GM19395 (cell line): ENCODE data around the gene ANXA9.

Experiments used
- ATAC-seq: cut with Tn5 transposase; IDR thresholded peaks from one replicate; pipeline ENCODE4 v1.9.1; 2021; ENCODE audit warnings: mild to moderate bottlenecking, moderate library complexity; ENCODE audit not compliant: unreplicated experiment

Gene ANXA9

GRCh38 chr1:151002051-151002450 is 20.0 kb downstream of the ANXA9 start:
- ATAC-seq, result no peak

GRCh38 chr1:151002611-151003010 is 20.5 kb downstream of the ANXA9 start:
- no peak for ATAC-seq

DNA sequence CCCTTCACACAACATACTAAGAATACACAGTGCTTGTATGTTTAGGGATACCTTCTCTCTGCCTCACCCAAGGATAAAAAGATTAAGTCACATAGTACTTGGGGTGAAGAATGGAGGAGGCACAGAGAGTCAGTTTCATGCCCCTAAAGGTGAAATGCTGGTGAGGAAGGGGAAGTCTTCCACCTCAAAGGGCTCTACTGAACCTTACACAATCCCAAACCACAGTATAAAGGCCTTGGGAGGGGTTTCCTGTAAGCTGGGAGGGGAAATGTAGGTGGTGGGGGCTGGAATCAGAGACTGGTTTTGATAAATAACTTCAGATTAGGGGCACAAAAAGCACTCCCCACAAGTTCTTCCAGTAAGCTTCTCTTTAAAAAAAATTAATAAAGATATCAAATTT is 21.1 kb downstream of the ANXA9 start:
- no peak for ATAC-seq

DNA sequence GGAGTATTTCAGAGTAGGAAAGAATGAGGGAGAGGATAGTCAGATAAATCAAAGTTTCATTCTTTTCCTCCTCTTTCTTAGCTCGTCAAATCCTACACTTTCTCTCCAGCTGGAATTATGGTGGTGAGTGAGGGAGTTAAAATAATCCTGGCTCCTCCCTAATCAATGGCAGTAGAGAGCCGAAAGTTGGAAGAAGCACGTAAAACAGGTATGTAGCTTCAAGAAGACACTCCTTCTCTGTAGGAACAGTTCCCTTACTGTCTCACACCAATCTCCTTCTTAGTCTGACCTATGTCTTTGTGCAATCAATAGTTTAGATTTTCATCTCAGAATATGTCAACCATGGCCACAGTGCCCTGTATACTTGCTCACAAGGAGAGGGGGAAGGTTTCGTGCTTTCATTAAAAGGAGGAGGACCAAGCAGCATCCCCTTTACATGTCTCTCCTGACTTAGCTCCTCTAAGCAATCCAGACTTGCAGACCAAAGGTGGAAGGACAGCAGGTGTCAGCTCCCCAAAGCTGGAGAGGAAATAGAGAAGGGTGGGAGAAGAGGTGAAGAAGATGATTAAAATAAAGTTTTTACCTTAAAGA is 23.7 kb downstream of the ANXA9 start:
- no peak for ATAC-seq

- ATAC-seq, result no peak
Observed at GRCh38 chr1:151006327-151007052, 24.4 kb downstream of the ANXA9 start, which contains the start of gene MINDY1. Gene MINDY1 (minus strand): TSS chr1:151006902. CDS start chr1:151002617, 4,285 bp downstream.

- ATAC-seq, result no peak
Observed at GRCh38 chr1:151007853-151008243, 25.8 kb downstream of the ANXA9 start.

GRCh38 chr1:151008244-151009205 is 26.4 kb downstream of the ANXA9 start, which contains the start of gene PRUNE1:
Gene PRUNE1 (plus strand): TSS chr1:151008449. CDS start chr1:151008633, 184 bp downstream.
- peak; percentile 66 for ATAC-seq

DNA sequence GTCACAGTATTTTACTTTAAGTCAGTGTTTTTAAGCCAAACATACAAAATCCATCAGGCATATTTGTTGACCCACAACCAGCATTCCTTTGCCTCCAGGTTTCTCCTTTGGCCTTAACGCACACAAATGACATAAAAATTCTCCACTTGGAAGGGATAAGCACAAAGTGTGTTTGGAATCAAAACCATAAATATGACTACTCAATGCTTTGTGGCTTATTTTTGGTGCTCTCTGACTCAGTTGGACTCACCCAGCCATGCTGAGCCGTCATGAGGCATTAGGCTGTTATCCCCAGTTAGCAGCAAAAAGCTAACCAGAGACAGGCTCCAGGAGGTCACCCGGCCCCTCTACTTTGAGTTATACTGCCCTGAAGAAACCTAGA is 27.1 kb downstream of the ANXA9 start:
- no peak for ATAC-seq

- no peak for ATAC-seq
Observed at GRCh38 chr1:151009674-151010345, 27.7 kb downstream of the ANXA9 start.

GRCh38 chr1:151010346-151010726 is 28.2 kb downstream of the ANXA9 start:
- ATAC-seq, result no peak

DNA sequence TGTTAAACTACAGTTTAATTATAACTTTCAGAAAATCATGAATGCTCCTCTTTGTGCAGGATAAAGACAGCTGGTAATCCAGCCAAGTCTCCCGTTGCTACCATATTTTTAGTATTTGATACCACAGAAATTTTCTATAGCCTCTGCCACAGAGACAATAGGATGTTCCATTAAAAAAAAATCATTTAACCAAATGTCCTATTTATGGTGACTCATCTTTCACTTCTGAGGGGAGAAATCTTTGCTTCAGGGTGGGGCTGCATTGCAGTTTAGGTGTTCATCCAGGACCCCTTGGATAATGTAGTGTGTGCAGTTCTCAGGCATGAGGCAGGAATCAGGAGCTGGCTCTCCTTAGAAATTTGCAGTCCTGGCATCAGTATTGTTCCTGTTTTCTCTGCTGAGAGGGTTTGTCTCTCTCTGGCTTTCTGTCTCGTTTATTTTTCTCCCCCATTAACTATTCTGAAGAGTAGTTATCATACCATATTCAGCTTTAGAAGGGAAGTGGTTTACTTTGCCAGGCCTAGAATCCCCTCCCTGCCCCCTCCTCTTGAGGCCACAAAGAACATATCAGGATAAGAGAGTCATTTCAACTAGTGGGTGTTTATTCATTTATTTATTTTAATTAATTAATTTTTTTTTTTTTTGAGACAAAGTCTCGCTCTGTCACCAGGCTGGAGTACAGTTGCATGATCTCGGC is 29.2 kb downstream of the ANXA9 start:
- no peak for ATAC-seq

DNA sequence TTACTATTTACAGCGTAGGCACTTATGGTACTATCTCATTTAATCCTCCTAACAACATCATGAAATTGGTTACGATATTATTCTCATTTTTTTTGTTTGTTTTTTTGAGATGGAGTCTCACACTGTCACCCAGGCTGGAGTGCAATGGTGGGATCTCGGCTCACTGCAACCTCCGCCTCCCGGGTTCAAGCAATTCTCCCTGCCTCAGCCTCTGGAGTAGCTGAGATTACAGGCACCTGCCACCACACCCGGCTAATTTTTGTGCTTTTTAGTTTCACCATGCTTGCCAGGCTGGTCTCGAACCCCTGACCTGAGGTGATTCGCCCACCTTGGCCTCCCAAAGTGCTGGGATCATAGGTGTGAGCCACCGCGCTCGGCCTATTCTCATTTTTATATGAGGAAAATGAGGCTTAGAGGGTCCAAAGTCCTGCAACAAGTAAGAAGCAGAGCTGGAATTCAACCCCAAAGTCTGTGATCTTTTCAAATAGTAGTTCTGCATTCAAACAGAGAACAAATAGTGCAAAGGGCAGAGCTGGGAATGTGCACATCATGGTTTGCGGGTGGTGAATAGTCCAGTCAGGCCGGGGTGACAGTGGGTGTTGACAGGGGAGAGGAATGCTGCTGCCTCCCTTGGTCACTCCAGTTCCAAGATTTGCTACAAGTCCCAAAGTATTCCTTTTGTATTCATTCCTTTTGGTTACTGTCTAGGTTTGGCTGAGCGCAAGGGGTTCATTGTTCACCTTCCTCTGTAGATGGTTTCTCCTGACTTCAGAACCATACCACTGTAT is 30.8 kb downstream of the ANXA9 start:
- no peak for ATAC-seq

GRCh38 chr1:151013518-151013917 is 31.4 kb downstream of the ANXA9 start:
- ATAC-seq, result no peak

DNA sequence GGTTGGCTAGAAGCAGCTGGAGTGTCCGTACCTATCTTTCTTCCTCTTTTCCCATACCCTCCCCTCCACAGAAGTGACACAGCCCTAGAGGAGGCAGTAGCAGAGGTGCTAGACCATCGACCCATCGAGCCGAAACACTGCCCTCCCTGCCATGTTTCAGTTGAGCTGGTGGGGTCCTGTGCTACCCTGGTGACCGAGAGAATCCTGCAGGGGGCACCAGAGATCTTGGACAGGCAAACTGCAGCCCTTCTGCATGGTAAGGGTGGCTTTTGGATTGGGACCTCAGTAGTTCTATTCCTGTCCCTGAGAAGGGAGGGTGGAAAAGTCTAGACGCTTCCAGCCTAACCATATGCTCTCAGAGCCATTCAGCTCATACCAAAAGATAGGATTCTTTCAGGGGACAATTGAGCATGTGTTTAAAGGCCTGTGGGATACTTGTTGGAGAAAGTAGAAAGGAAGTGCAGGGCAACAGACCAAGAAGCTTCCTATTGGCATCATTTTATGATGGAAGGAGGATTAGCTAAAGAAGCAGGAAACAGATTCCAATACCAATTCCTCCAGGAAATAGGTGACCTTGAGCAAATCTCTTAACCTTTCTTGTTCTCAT is 42.6 kb downstream of the ANXA9 start:
- ATAC-seq, result no peak

- no peak for ATAC-seq
Observed at GRCh38 chr1:151026460-151026859, 44.4 kb downstream of the ANXA9 start.

DNA sequence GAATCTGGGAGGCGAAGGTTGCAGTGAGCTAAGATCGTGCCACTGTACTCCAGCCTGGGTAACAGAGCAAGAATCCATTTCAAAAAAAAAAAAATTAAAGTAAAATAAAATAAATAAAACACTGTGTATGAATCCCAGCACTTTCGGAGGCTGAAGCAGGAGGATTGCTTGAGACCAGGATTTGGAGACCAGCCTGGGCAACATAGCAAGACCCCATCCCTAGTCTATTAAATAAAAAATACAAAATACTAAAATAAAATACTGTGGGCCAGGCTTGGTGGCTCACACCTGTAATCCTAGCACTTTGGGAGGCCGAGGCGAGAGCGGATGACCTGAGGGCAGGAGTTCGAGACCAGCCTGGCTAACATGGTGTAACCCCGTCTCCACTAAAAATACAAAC is 50.1 kb downstream of the ANXA9 start:
- no peak for ATAC-seq

- no peak for ATAC-seq
Observed at GRCh38 chr1:151035167-151035566, 53.1 kb downstream of the ANXA9 start.

DNA sequence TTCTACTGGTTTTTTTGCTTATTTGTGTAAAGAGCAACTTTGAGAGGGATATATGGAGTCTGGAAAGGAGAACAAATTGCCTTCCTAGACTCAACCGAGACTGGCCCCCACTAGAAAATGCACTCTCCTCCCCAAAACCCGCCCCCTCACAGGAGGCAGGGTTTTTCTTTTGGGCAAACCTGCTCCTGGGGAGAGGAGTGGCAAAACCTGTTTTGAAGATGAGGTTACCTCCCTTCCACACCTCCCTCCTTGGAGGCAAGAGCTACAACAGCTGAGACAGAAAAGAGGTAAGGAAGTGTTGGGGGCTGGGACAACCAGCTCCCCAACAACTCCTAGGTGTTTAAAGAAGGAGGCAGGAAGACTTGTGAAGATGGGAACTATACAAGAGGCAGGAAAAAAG is 54.3 kb downstream of the ANXA9 start, which contains the start of gene BNIPL:
TSS of gene BNIPL (plus strand) at position 231 of the 400 bp plus-strand sequence. CDS start at position 371, 140 bp downstream.
- ATAC-seq, result no peak

GRCh38 chr1:151037032-151037431 is 54.9 kb downstream of the ANXA9 start:
- no peak for ATAC-seq
